BE2C (cell line): ENCODE measurements around the gene KRTDAP.

Experiments used
- DNase-seq: peaks from one replicate; pipeline ENCODE4 v3.0.0-alpha.2; 2020
- H3K27me3 ChIP-seq: fragments of 250-450 bp; sonication (Bioruptor Pico); 2 replicates; pipeline ENCODE4 v1.5.1; 2020; ENCODE audit warnings: mild to moderate bottlenecking
- H3K36me3 ChIP-seq: fragments of 250-450 bp; sonication (Bioruptor Pico); 2 replicates; pipeline ENCODE4 v1.5.1; 2020; ENCODE audit warnings: mild to moderate bottlenecking
- H3K4me1 ChIP-seq: fragments of 250-450 bp; sonication (Bioruptor Pico); 2 replicates; pipeline ENCODE4 v1.5.1; 2020
- H3K4me3 ChIP-seq: 2 replicates; pipeline ENCODE4 v1.5.1; 2011; ENCODE audit warnings: low read depth, low read length
- H3K9me3 ChIP-seq: fragments of 250-450 bp; sonication (Bioruptor Pico); 2 replicates; pipeline ENCODE4 v1.5.1; 2020
- CTCF ChIP-seq: IDR thresholded peaks from 2 replicates; pipeline ENCODE4 v1.5.1; 2012; ENCODE audit warnings: mild to moderate bottlenecking, low read depth, low read length

KRTDAP gene

DNA sequence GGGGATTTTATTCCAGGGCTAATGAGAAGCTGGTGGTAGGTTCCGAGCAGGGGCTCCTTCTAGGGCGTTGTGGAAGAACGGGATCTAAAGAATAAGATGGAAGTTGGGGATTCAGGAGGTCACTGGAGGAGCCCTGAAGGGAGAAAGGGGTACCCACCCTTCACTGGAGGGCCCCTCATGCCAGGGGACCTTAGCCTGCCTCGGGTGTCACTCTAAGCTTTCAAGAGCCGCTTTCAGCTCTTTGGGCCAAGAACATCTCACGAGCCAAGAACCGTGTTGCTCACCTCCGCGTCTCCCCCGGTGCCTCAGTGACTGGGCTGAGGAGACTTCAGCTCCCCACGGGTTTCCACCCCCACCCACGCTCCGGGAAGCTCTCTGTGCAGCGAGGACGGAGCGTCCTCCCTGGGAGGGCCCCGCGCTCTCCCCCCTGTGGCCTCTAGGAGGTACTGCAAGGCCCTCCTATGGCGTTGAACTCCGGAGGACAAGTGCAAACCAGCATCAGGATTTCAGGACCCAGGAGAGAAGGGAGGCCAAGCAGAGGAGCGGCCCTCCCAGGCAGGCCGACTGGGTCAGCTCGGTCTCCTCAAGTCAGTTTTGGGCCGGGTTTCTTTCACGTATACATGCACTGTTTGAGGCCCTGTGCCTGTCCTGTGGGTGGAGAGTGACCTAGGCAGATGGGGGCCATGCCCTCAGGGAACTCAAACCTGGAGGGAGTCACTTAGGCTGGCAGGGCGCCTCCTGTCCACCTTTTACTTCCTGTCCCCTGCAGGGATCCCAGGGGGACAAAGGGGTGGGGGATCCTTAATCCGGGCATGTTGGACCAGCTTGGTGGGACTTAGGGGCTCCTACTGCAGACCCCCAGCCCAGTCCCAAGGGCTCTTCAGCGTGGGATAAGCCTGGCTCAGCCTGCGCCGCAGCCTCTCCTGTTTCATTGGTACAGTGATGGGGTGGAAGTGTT is 5.1 kb upstream of the KRTDAP start:
- Histone ChIP-seq H3K9me3 (no peaks in the 10 kb centered on the region), H3K36me3 (no peaks in the 10 kb centered on the region), H3K4me3 (peak overlapping the region; percentile 32), H3K4me1 (peaks cover 3% of the 10 kb centered on the region; the same call in 1 of the 2 replicates), H3K27me3 (no peaks in the 10 kb centered on the region)
- TF ChIP-seq CTCF = peak; percentile 95
- peak; percentile 77 for DNase-seq

DNA sequence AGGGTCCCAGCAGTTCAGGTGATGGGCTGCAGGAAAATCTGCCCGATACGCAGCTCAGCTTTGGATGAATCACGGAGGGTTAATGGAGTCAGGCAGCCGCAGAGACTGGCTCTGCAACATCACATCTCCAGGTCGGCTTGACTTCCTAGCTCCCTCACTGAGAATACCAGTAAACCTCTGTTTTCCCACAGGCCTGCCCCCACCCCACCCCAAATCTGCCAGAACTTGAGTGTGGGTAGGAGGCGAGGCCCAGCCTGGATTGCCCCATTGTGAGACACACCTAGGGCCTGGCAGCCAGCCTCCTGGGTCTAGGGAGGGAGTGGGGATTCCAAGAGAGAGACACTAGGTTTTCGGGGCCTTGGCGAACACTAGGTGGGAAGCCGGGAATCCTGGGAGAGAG is 3.7 kb upstream of the KRTDAP start:
- TF ChIP-seq CTCF = no peak
- no peak for DNase-seq
- Histone ChIP-seq H3K36me3 (no peaks in the 10 kb centered on the region), H3K27me3 (no peaks in the 10 kb centered on the region), H3K4me3 (no peak overlapping the region), H3K4me1 (peaks cover 3% of the 10 kb centered on the region; the same call in 1 of the 2 replicates), H3K9me3 (no peaks in the 10 kb centered on the region)

GRCh38 chr19:35491836-35492360 is 1.6 kb upstream of the KRTDAP start:
- TF ChIP-seq CTCF = no peak
- Histone ChIP-seq H3K4me1 (peaks cover 19% of the 10 kb centered on the region), H3K9me3 (no peaks in the 10 kb centered on the region), H3K36me3 (no peaks in the 10 kb centered on the region), H3K4me3 (no peak overlapping the region), H3K27me3 (no peaks in the 10 kb centered on the region)
- no peak for DNase-seq

DNA sequence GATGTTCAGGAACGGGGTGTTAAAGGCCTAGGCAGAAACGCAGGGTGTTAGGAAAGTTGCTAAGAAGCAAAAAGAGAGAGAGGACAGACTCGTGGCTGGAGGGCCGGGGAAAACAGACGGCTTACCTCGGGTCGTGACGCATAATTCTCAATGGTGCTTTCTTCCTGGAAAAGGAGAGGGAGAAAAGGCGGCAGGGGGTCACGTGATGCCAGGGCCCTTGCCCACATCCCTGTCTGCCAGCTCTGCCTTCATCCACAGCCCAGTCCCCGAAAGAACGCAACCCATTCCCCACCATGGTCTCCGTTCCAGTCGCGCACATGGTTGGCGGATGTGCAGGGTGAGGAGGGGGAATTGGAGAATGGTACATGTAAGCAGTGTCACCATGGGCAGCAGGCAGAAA is 1.6 kb downstream of the KRTDAP start:
- Histone ChIP-seq H3K4me1 (peaks cover 22% of the 10 kb centered on the region), H3K27me3 (no peaks in the 10 kb centered on the region), H3K4me3 (no peak overlapping the region), H3K9me3 (no peaks in the 10 kb centered on the region), H3K36me3 (no peaks in the 10 kb centered on the region)
- TF ChIP-seq CTCF = no peak
- DNase-seq = no peak

DNA sequence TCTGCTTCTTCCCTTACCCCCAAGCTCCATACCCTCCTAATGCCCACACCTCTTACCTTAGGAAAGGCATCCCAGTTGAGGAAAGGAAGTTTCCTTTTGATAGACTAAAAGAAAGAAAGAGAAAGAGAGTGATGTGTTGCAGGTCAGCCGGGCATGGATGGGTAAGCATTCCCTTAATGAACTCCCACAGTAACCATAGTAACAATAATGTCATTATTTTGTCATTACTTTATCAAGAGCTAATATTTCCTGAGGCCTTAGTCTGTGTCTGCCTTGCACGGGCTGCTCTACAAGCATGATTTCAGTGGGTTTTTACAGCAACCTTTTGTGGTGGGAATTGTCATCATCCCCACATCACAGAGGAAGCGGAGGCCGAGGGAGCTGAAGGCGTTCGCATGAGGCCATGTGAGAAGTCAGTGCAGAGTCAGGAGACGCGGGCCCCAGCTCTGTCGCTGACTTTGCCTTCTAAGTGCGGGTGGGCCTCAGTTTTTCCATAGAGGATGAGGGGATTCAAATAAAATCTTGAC is 2.5 kb downstream of the KRTDAP start:
- no peaks in the 10 kb centered on the region for H3K36me3 ChIP-seq
- no peaks in the 10 kb centered on the region for H3K9me3 ChIP-seq
- no peak for TF ChIP-seq CTCF
- no peak overlapping the region for H3K4me3 ChIP-seq
- no peak for DNase-seq
- H3K4me1 ChIP-seq = peaks cover 22% of the 10 kb centered on the region
- H3K27me3 ChIP-seq = no peaks in the 10 kb centered on the region

DNA sequence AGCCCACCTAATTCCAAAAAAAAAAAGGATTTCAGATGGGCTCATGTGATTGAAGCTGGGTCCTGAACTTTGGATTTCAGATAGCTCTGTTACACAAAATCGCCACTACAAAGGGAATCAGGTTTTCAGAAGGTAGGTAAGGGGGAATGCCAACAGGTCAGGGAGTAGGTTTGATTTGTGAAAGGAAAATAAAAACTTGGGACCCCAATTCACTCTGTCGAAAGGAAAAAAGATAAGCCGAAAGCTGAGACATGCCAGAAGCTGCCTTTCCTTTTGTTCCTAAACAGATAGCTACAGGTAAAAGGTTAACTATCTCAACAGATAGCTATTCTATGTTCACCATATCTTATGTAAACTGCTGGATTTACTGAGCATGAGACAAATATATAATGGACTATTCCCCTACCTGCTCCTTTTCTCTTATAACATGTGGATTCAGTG is 4.0 kb downstream of the KRTDAP start:
- Histone ChIP-seq H3K4me3 (no peak overlapping the region), H3K4me1 (peaks cover 22% of the 10 kb centered on the region), H3K9me3 (no peaks in the 10 kb centered on the region), H3K36me3 (no peaks in the 10 kb centered on the region), H3K27me3 (no peaks in the 10 kb centered on the region)
- DNase-seq = no peak
- TF ChIP-seq CTCF = no peak
